Body of pancreas (tissue), 4 donors: Measurements from ENCODE around the gene ZNF629. TPM values are rescaled to one million over a fixed set of nuclear protein-coding genes. Genes with fewer than 3 reads are reported as not detected.

Experiments
- ATAC-seq: fragments of 150-250 bp; one replicate; pipeline ENCODE4 v1.9.1; 2016
- DNase-seq, 4 donors: peaks; one replicate each; pipeline ENCODE4 v3.0.0-alpha.2; 2019
- H3K27ac ChIP-seq, 4 donors: fragments of 200-600 bp; sonication (generic); 1 replicate in 3 of 4; 2 replicates in 1 of 4; pipeline versions ENCODE4 v1.5.1 to v1.6.1; 2016 to 2019; ENCODE audit warnings: mild to moderate bottlenecking in 1 of 4, mixed read lengths in 1 of 4, moderate library complexity in 1 of 4
- H3K27me3 ChIP-seq, 2 donors: fragments of 200-600 bp; sonication (generic); one replicate each; pipeline ENCODE4 v1.6.0; 2016; ENCODE audit warnings: mild to moderate bottlenecking in 1 of 2
- H3K36me3 ChIP-seq, 2 donors: fragments of 200-600 bp; sonication (generic); replicated peaks in 1 of 2; 2 replicates each; pipeline ENCODE4 v1.5.1; 2016; ENCODE audit warnings: low read depth in 2 of 2; ENCODE audit not compliant: insufficient read depth in 1 of 2
- H3K4me1 ChIP-seq: fragments of 200-600 bp; sonication (generic); one replicate; pipeline ENCODE4 v1.6.0; 2016
- H3K4me3 ChIP-seq, 2 donors: fragments of 200-600 bp; sonication (generic); 1 replicate in 1 of 2; 2 replicates in 1 of 2; pipeline ENCODE4 v1.5.1; 2016 to 2019
- H3K9me3 ChIP-seq, 3 donors: fragments of 200-600 bp; sonication (generic); 1 replicate in 2 of 3; 2 replicates in 1 of 3; pipeline ENCODE4 v1.5.1; 2016
- CTCF ChIP-seq, 7 experiments: fragments of 450-650 bp in 4 of 7; fragments of 200-600 bp in 3 of 7; sonication (generic) in 3 of 7; IDR thresholded peaks; one replicate each; pipeline ENCODE4 v1.5.1; 2016 to 2019; ENCODE audit warnings: antibody characterized with exemption in 7 of 7
- POLR2A ChIP-seq, 3 donors: fragments of 450-650 bp; IDR thresholded peaks; one replicate each; pipeline ENCODE4 v1.6.1; 2016; ENCODE audit warnings: antibody characterized with exemption in 3 of 3, mild to moderate bottlenecking in 2 of 3
- WGBS, 2 donors: methylation state at CpG; one replicate each; pipeline ENCODE4 v1.1.5; 2017; 5-methylcytosine and 5-hydroxymethylcytosine counted together
- intact Hi-C: fragments of 100-400 bp; cut with DNase I; formaldehyde crosslinking; loops from one replicate; pipeline ENCODE4 v1.15.1; 2023
- total RNA-seq, 2 donors: library from RNA; depleted of rRNA; stranded (reverse); fragments of >200 nt; gene quantifications; one replicate each; pipeline ENCODE4 v1.1.0, GENCODE V29; 2016

ZNF629 gene
- total RNA-seq, 2 donors from 2014 or later: 8.6 to 9.2 TPM

GRCh38 chr16:30750876-30751465 lies 36.0 kb downstream of the ZNF629 start:
- Histone ChIP-seq H3K4me1 (peaks cover 12% of the 10 kb centered on the region), H3K9me3 (no peaks in the 10 kb centered on the region), H3K27ac (no peak overlapping the region), H3K4me3 (no peak overlapping the region), H3K27me3 (no peaks in the 10 kb centered on the region), H3K36me3 (peaks cover 0 to 9% of the 10 kb centered on the region in 2 donors)
- no peak for ATAC-seq
- TF ChIP-seq POLR2A (IDR thresholded peaks at IDR 0.05) (no peak), CTCF (IDR thresholded peaks at IDR 0.05) (no peak)
- WGBS, 2 donors: 88 to 89% methylated on average over 9 to 20 of the region's 20 CpGs
- intact Hi-C loops: no loop called here
- DNase-seq: no peak

DNA sequence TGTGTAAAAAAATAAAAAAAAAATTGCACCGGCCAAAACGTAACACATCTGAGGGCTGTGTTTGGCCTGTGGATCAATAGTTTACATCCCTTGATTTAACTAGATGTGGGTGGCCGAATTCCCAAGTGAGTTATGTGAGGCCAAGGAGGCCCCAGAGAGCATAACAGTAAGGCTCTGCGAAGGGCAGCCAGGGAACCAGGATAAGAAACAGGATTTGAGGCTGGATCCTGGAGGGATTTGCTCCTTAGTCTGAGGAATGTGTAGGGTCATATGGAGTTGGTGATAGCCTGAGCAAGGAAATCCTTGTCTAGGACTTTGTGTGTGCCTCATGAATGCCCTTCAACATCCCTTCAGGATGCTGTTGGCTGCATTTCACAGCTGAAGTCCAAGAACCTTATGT lies 36.8 kb downstream of the ZNF629 start:
- intact Hi-C loops: no loop called here
- 74 to 79% methylated on average over 4 of the region's 4 CpGs for WGBS, 2 donors
- Histone ChIP-seq H3K9me3 (no peaks in the 10 kb centered on the region), H3K4me1 (peaks cover 12% of the 10 kb centered on the region), H3K4me3 (no peak overlapping the region), H3K27ac (no peak overlapping the region), H3K27me3 (no peaks in the 10 kb centered on the region), H3K36me3 (peaks cover 6 to 9% of the 10 kb centered on the region in 2 donors)
- TF ChIP-seq CTCF (IDR thresholded peaks at IDR 0.05) (no peak), POLR2A (IDR thresholded peaks at IDR 0.05) (no peak)
- DNase-seq (no peak), ATAC-seq (no peak)

DNA sequence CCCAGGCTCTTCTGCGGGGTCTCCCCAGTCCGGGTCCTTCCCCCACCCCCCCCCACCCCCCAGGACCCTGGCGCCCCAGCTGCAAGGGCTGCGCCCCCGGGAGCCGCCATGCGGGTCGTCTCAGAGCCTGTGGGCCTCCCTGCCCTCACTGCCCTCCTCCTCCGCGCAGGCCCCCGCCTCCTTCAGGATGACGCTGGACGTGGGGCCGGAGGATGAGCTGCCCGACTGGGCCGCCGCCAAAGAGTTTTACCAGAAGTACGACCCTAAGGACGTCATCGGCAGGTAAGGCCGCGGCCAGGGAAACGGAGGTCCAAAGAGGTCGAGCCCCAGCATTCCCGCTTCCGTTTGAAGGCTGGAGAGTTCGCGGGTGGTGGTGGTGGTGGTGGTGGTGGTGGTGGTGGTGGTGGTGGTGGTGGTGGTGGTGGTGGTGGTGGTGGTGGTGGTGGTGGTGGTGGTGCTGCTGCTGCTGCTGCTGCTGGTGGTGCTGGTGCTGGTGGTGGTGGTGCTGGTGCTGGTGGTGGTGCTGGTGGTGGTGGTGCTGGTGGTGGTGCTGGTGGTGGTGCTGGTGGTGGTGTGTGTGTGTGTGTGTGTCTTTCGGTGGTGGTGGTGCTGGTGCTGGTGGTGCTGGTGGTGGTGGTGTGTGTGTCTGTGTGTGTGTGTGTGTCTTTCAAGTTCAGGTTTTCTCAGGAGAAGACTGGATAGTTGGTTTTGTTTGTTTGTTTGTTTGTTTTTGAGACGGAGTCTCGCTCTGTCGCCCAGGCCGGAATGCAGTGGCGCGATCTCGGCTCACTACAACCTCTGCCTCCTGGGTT lies 38.2 kb downstream of the ZNF629 start:
- H3K27me3 ChIP-seq: no peaks in the 10 kb centered on the region
- peaks cover 12% of the 10 kb centered on the region for H3K4me1 ChIP-seq
- H3K9me3 ChIP-seq: no peaks in the 10 kb centered on the region
- peak overlapping the region; percentile 57 to 75 for H3K4me3 ChIP-seq
- WGBS, 2 donors: 10 to 28% methylated on average over 14 to 32 of the region's 36 CpGs
- TF ChIP-seq CTCF (IDR thresholded peaks at IDR 0.05) (no peak), POLR2A (IDR thresholded peaks at IDR 0.05) (no peak)
- intact Hi-C loops: no loop called here
- H3K36me3 ChIP-seq: peaks cover 7 to 9% of the 10 kb centered on the region in 2 donors
- ATAC-seq: no peak
- peak overlapping the region in 3 of 4 donors; percentile 56 to 91 (median 81) for H3K27ac ChIP-seq
- peak; percentile 35 to 48 (median 42) for DNase-seq

GRCh38 chr16:30747799-30748633 lies 39.0 kb downstream of the ZNF629 start, which contains the start of gene PHKG2:
Gene PHKG2, plus strand, starts transcription at chr16:30748425. Its CDS starts 396 bp downstream, at chr16:30748821.
- peak within 1 kb of the TSS; percentile 57 to 75 for H3K4me3 ChIP-seq
- 2 to 4% methylated on average over 15 to 59 of the region's 60 CpGs for WGBS, 2 donors
- TF ChIP-seq POLR2A (IDR thresholded peaks at IDR 0.05) (peak; percentile 73 to 92 (median 85)), CTCF (IDR thresholded peaks at IDR 0.05) (peak in 1 of 7 experiments; percentile 7)
- intact Hi-C loops: no loop called here
- no peaks in the 10 kb centered on the region for H3K9me3 ChIP-seq
- ATAC-seq: peak; percentile 99
- no peaks in the 10 kb centered on the region for H3K27me3 ChIP-seq
- peak; percentile 99 to 100 (median 100) for DNase-seq
- H3K4me1 ChIP-seq: peaks cover 12% of the 10 kb centered on the region
- H3K27ac ChIP-seq: peak within 1 kb of the TSS; percentile 56 to 91 (median 69)
- peaks cover 4 to 7% of the 10 kb centered on the region in 2 donors for H3K36me3 ChIP-seq
